ENCODE results near the gene KCNJ15. TPM values are rescaled to one million over a fixed set of nuclear protein-coding genes. Genes with fewer than 3 reads are reported as not detected.

The KCNJ15 gene
- total RNA-seq, 2 donors from 2014 or later: 0.33 to 1.3 TPM

GRCh38 chr21:38260426-38260825, 3.6 kb downstream of the KCNJ15 start:
- DNase-seq (ENCODE audit: low spot score): no peak
- Histone ChIP-seq H3K4me1 (no peaks in the 10 kb centered on the region), H3K9me3 (no peaks in the 10 kb centered on the region), H3K27ac (no peak overlapping the region), H3K36me3 (no peaks in the 10 kb centered on the region), H3K4me3 (no peak overlapping the region), H3K27me3 (no peaks in the 10 kb centered on the region)
- TF ChIP-seq, protein P1, sequence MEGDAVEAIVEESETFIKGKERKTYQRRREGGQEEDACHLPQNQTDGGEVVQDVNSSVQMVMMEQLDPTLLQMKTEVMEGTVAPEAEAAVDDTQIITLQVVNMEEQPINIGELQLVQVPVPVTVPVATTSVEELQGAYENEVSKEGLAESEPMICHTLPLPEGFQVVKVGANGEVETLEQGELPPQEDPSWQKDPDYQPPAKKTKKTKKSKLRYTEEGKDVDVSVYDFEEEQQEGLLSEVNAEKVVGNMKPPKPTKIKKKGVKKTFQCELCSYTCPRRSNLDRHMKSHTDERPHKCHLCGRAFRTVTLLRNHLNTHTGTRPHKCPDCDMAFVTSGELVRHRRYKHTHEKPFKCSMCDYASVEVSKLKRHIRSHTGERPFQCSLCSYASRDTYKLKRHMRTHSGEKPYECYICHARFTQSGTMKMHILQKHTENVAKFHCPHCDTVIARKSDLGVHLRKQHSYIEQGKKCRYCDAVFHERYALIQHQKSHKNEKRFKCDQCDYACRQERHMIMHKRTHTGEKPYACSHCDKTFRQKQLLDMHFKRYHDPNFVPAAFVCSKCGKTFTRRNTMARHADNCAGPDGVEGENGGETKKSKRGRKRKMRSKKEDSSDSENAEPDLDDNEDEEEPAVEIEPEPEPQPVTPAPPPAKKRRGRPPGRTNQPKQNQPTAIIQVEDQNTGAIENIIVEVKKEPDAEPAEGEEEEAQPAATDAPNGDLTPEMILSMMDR (IDR thresholded peaks at IDR 0.05): no peak

DNA sequence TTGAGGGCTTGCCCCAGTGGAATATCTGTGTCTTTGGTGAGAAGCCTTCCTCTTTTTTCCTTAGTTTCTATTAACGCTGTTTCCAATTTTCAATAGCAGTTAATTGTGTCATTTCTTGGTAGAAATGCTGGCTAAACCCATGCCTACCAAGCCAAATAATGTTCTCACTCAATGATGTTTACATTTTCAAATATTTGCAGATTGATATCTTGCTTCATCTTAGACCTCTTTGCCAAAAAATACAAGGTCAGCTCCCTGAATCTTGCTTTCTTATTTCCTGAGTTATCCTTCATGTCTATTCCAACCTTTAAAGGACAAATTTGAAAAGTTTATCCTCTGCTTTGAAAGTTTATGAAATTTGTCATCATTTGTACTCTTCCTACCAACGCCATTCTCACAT, 5.1 kb downstream of the KCNJ15 start:
- H3K4me3 ChIP-seq: no peak overlapping the region
- H3K27ac ChIP-seq: no peak overlapping the region
- DNase-seq (ENCODE audit: low spot score): no peak
- H3K9me3 ChIP-seq: no peaks in the 10 kb centered on the region
- TF ChIP-seq, protein P1 (IDR thresholded peaks at IDR 0.05): no peak
- no peaks in the 10 kb centered on the region for H3K4me1 ChIP-seq
- H3K36me3 ChIP-seq: no peaks in the 10 kb centered on the region
- no peaks in the 10 kb centered on the region for H3K27me3 ChIP-seq

DNA sequence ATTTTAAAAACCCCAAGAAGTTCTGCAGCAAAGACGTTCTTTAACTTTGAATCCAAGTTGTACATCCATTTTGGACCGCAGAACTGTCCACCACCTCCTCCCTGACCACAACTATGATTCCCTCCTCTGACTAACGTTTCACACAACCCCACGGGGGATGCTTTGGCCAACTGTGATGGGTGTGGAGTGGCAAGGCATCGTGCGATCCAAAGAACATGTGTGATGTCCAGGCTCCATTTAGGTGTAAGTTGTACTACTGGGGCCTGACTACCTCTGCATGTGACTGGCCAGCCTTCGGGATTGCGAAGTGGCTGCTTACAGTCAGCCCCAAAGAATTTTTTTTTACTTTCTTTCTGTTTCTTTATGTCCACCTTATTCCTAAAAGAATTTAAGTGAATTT, 6.7 kb downstream of the KCNJ15 start:
- no peak for DNase-seq (ENCODE audit: low spot score)
- no peaks in the 10 kb centered on the region for H3K4me1 ChIP-seq
- no peak overlapping the region for H3K4me3 ChIP-seq
- no peaks in the 10 kb centered on the region for H3K27me3 ChIP-seq
- TF ChIP-seq, protein P1 (IDR thresholded peaks at IDR 0.05): no peak
- no peaks in the 10 kb centered on the region for H3K9me3 ChIP-seq
- no peak overlapping the region for H3K27ac ChIP-seq
- no peaks in the 10 kb centered on the region for H3K36me3 ChIP-seq

GRCh38 chr21:38264571-38264970, 7.8 kb downstream of the KCNJ15 start:
- no peak overlapping the region for H3K27ac ChIP-seq
- H3K27me3 ChIP-seq: no peaks in the 10 kb centered on the region
- H3K9me3 ChIP-seq: no peaks in the 10 kb centered on the region
- no peaks in the 10 kb centered on the region for H3K36me3 ChIP-seq
- no peaks in the 10 kb centered on the region for H3K4me1 ChIP-seq
- TF ChIP-seq, protein P1 (IDR thresholded peaks at IDR 0.05): no peak
- no peak overlapping the region for H3K4me3 ChIP-seq
- no peak for DNase-seq (ENCODE audit: low spot score)

DNA sequence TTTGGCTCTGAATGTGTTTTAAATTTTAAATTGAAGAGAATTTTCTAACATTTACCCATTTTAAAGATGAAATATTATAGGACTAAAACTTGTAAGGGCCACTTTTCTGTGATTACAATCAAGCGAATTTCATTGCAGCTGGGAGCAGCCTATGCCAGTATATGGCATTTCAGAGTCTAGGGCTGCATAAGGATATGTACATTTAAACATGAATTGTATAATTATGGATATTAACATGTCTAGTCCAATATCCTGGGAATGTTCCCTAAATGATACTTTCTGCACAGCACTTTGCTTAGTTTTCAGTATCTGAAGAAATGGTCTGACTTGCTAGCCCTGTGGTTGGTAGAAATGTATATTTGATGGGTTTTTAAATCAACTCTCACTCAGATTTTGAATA, 8.4 kb downstream of the KCNJ15 start:
- Histone ChIP-seq H3K27ac (no peak overlapping the region), H3K27me3 (no peaks in the 10 kb centered on the region), H3K4me1 (no peaks in the 10 kb centered on the region), H3K4me3 (no peak overlapping the region), H3K9me3 (no peaks in the 10 kb centered on the region), H3K36me3 (no peaks in the 10 kb centered on the region)
- TF ChIP-seq, protein P1 (IDR thresholded peaks at IDR 0.05): no peak
- DNase-seq (ENCODE audit: low spot score): no peak

DNA sequence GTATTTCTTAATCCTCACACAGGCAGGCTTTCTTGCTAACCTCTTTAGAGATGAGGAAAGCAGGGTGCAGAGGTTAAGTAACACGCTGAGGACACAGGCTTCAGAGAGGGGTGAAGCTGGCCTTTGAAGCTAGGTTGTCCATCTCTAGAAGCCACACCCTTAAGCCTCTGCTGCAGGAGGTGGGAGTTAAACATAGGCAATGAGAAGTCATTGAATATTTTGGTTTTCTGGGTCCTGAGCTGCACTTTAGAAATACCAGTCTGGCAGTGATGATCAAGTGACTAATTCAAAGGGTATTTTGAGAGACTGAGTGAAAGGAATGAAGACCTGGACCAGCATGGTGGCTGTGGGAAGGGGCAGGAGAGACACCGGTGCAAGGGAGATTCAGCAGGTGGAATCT, 9.9 kb downstream of the KCNJ15 start:
- H3K4me1 ChIP-seq: no peaks in the 10 kb centered on the region
- TF ChIP-seq, protein P1 (IDR thresholded peaks at IDR 0.05): no peak
- DNase-seq (ENCODE audit: low spot score): no peak
- H3K36me3 ChIP-seq: no peaks in the 10 kb centered on the region
- H3K4me3 ChIP-seq: no peak overlapping the region
- no peaks in the 10 kb centered on the region for H3K9me3 ChIP-seq
- no peaks in the 10 kb centered on the region for H3K27me3 ChIP-seq
- no peak overlapping the region for H3K27ac ChIP-seq

All from right atrium auricular region (tissue), 2 donors.